ENCODE measurements around the gene CPEB4. TPM values are rescaled to one million over a fixed set of nuclear protein-coding genes. Genes with fewer than 3 reads are reported as not detected.

Gene CPEB4
- total RNA-seq, 1 donor from 2014 or later = 32.4 TPM

- Histone ChIP-seq H3K9ac (ENCODE audit: low read depth in 1 of 3, low read length in 3 of 3) (no peak overlapping the region), H3K36me3 (ENCODE audit: control insufficient read depth in 3 of 3, insufficient read depth in 3 of 3, low read length in 3 of 3) (no peaks in the 10 kb centered on the region), H3K27me3 (ENCODE audit: control insufficient read depth in 3 of 3, insufficient read depth in 3 of 3, low read length in 3 of 3) (no peaks in the 10 kb centered on the region), H3K4me3 (ENCODE audit: low read length in 3 of 3) (no peak overlapping the region), H3K4me1 (ENCODE audit: control insufficient read depth in 3 of 3, insufficient read depth in 3 of 3, low read length in 3 of 3) (peaks cover 0 to 12% (median 0%) of the 10 kb centered on the region in 3 donors), H3K27ac (ENCODE audit: low read depth, low read length) (no peak overlapping the region), H3K9me3 (ENCODE audit: control insufficient read depth in 3 of 3, low read length in 3 of 3) (no peaks in the 10 kb centered on the region)
Measured at GRCh38 chr5:173858670-173859407, 29.3 kb upstream of the CPEB4 start.

DNA sequence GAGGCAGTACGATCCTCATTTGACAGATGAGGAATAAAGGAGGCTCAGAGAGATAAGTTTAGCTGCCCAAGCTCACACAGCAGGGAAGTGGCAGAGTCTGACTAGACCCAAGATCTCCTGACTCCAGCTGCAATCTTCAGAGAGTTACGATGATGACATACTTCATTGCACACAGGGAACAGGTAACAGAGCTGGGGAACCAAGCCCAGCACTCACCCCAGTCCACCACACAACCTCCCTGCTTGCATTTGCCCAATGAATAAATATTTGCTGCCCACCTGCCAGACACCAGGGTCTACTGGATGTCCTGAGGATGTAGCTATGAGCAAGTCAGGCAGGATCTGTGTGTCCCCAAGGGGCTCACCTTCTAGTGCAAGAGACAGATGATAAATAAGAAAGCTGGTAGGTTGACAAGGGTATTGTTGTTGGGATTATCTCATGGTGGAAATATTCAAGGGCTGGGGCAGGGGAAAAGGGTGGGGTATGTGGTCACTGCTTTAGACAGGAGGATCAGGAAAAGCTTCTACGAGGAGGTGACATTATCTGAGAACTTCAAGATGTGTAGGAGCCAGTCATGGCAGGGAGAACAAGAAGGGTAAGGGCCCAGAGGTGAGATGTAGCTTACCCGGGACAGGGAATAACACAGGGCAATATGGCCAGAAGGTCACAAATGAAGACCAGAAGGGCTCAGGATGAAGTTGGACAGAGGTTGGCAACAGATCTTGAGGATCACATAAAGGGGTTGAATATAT is 28.6 kb upstream of the CPEB4 start:
- Histone ChIP-seq H3K4me3 (ENCODE audit: low read length in 3 of 3) (no peak overlapping the region), H3K36me3 (ENCODE audit: control insufficient read depth in 3 of 3, insufficient read depth in 3 of 3, low read length in 3 of 3) (no peaks in the 10 kb centered on the region), H3K9ac (ENCODE audit: low read depth in 1 of 3, low read length in 3 of 3) (no peak overlapping the region), H3K4me1 (ENCODE audit: control insufficient read depth in 3 of 3, insufficient read depth in 3 of 3, low read length in 3 of 3) (peaks cover 0 to 12% (median 0%) of the 10 kb centered on the region in 3 donors), H3K9me3 (ENCODE audit: control insufficient read depth in 3 of 3, low read length in 3 of 3) (no peaks in the 10 kb centered on the region), H3K27ac (ENCODE audit: low read depth, low read length) (no peak overlapping the region), H3K27me3 (ENCODE audit: control insufficient read depth in 3 of 3, insufficient read depth in 3 of 3, low read length in 3 of 3) (no peaks in the 10 kb centered on the region)

DNA sequence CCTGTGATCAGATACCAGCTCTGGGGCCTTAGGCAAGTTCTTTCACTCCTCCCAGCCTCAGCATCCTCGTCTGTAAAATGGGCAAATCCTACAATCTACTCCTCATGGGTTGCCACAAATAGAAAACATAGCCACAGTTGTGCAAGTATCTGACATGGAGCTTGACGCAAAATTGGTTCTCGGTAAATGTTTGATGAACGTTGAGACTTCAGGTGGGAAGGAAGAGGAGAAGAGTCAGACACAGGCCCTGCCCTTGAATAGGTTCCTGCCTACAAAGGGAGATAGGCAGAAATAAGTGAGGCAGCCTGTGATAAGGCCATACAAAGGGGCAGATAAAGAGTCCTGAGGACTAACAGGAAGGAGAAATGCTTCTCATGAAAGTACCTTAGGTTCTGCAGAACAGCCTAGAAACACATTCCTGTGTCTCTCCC is 26.1 kb upstream of the CPEB4 start:
- Histone ChIP-seq H3K9me3 (ENCODE audit: control insufficient read depth in 3 of 3, low read length in 3 of 3) (no peaks in the 10 kb centered on the region), H3K27me3 (ENCODE audit: control insufficient read depth in 3 of 3, insufficient read depth in 3 of 3, low read length in 3 of 3) (no peaks in the 10 kb centered on the region), H3K4me1 (ENCODE audit: control insufficient read depth in 3 of 3, insufficient read depth in 3 of 3, low read length in 3 of 3) (peaks cover 0 to 12% (median 0%) of the 10 kb centered on the region in 3 donors), H3K9ac (ENCODE audit: low read depth in 1 of 3, low read length in 3 of 3) (no peak overlapping the region), H3K27ac (ENCODE audit: low read depth, low read length) (no peak overlapping the region), H3K4me3 (ENCODE audit: low read length in 3 of 3) (no peak overlapping the region), H3K36me3 (ENCODE audit: control insufficient read depth in 3 of 3, insufficient read depth in 3 of 3, low read length in 3 of 3) (no peaks in the 10 kb centered on the region)

DNA sequence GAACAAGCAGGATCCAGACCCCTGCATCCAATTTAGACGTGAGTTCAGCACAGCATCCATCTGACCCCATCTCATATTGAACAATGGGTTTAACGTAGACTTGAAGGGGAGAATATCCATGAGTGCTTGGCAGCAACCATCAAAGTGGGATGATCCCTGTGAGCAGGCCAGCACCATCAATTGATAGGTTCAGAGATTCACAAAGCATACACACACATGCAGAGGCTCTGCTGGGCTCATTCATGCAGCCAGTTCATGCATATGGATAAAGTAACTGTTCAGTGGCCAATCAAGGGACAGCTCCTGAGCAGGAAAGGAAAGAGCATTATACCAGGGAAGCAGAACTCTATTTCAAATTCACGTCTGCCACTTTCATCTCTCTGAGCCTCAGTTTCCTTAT is 24.8 kb upstream of the CPEB4 start:
- H3K36me3 ChIP-seq (ENCODE audit: control insufficient read depth in 3 of 3, insufficient read depth in 3 of 3, low read length in 3 of 3) = no peaks in the 10 kb centered on the region
- H3K27ac ChIP-seq (ENCODE audit: low read depth, low read length) = no peak overlapping the region
- H3K4me3 ChIP-seq (ENCODE audit: low read length in 3 of 3) = no peak overlapping the region
- H3K9me3 ChIP-seq (ENCODE audit: control insufficient read depth in 3 of 3, low read length in 3 of 3) = no peaks in the 10 kb centered on the region
- H3K27me3 ChIP-seq (ENCODE audit: control insufficient read depth in 3 of 3, insufficient read depth in 3 of 3, low read length in 3 of 3) = no peaks in the 10 kb centered on the region
- H3K4me1 ChIP-seq (ENCODE audit: control insufficient read depth in 3 of 3, insufficient read depth in 3 of 3, low read length in 3 of 3) = peaks cover 0 to 12% (median 0%) of the 10 kb centered on the region in 3 donors
- no peak overlapping the region for H3K9ac ChIP-seq (ENCODE audit: low read depth in 1 of 3, low read length in 3 of 3)

GRCh38 chr5:173864126-173865050 is 23.8 kb upstream of the CPEB4 start:
- H3K36me3 ChIP-seq (ENCODE audit: control insufficient read depth in 3 of 3, insufficient read depth in 3 of 3, low read length in 3 of 3) = no peaks in the 10 kb centered on the region
- no peaks in the 10 kb centered on the region for H3K9me3 ChIP-seq (ENCODE audit: control insufficient read depth in 3 of 3, low read length in 3 of 3)
- no peak overlapping the region for H3K4me3 ChIP-seq (ENCODE audit: low read length in 3 of 3)
- no peak overlapping the region for H3K9ac ChIP-seq (ENCODE audit: low read depth in 1 of 3, low read length in 3 of 3)
- H3K4me1 ChIP-seq (ENCODE audit: control insufficient read depth in 3 of 3, insufficient read depth in 3 of 3, low read length in 3 of 3) = peaks cover 0 to 5% (median 0%) of the 10 kb centered on the region in 3 donors
- H3K27me3 ChIP-seq (ENCODE audit: control insufficient read depth in 3 of 3, insufficient read depth in 3 of 3, low read length in 3 of 3) = no peaks in the 10 kb centered on the region
- H3K27ac ChIP-seq (ENCODE audit: low read depth, low read length) = no peak overlapping the region

DNA sequence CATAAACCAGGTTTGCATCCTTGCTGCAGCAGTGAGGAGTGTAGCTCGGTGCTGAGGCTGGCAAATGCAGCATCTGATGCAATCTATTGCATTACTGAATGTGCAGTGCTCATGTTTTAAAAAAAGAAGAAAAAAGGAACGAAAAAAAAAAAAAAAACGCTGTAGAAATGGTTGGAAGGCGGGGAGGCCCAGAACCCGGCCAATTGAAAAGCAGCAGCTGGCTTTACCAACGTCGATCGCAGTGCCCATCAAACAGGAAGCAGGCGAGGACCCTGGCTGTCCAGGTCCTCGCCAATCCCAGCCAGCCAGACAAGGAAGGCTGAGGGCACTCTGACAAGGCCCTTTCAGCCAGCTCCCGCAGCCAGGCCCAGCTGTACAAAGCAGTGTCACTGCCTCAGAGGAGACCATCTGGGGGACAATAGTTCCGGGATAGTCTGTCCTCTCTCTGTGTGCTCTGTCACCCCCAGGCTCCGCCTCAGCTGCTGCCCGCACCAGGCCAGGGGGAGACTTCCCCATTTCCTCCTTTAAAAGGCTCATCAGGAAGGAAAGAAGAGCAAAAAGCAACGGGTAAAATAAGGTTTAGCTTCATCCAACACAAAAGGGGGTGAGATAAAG is 21.8 kb upstream of the CPEB4 start:
- Histone ChIP-seq H3K4me3 (ENCODE audit: low read length in 3 of 3) (no peak overlapping the region), H3K9ac (ENCODE audit: low read depth in 1 of 3, low read length in 3 of 3) (no peak overlapping the region), H3K4me1 (ENCODE audit: control insufficient read depth in 3 of 3, insufficient read depth in 3 of 3, low read length in 3 of 3) (no peaks in the 10 kb centered on the region), H3K27ac (ENCODE audit: low read depth, low read length) (no peak overlapping the region), H3K9me3 (ENCODE audit: control insufficient read depth in 3 of 3, low read length in 3 of 3) (no peaks in the 10 kb centered on the region), H3K36me3 (ENCODE audit: control insufficient read depth in 3 of 3, insufficient read depth in 3 of 3, low read length in 3 of 3) (no peaks in the 10 kb centered on the region), H3K27me3 (ENCODE audit: control insufficient read depth in 3 of 3, insufficient read depth in 3 of 3, low read length in 3 of 3) (no peaks in the 10 kb centered on the region)

DNA sequence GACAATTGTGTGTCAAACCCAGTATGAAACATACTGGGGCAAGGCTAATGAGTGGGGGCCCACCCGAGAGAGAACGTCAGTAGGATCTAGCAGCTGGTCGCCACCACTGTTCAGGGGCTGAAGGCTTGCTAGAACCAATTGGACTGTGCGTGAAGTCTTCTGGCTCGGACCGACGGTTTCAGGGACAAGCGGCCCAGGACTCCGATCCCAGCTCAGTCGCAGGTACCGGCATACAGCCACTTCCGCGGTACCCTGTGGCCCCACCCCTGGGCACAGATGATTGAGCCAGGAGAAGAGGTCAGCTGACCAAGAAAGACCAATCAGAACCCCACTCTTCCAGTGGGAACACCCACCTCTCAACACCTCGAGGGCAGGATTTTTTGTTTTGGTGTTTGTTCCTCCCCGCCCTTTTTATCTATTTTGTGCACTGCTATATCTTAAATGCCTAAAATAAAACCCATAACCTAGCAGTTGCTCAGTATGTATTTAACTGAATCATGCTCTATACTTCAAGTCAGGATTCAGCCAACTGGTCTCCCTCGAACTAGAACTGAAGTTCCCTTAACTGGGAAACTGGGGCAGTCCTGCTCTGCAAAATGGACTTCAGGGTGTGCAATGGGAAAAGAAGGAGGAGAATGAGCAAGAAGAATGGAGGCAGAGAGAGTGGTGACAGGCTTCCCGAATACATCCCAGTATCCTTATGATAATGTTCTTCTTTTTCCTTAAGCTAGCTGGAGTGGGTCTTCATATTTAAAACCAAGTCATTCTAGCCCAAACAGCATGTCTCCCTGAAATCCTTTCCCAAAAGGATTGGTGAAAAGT is 21.1 kb upstream of the CPEB4 start:
- Histone ChIP-seq H3K9ac (ENCODE audit: low read depth in 1 of 3, low read length in 3 of 3) (no peak overlapping the region), H3K4me1 (ENCODE audit: control insufficient read depth in 3 of 3, insufficient read depth in 3 of 3, low read length in 3 of 3) (no peaks in the 10 kb centered on the region), H3K27ac (ENCODE audit: low read depth, low read length) (no peak overlapping the region)

DNA sequence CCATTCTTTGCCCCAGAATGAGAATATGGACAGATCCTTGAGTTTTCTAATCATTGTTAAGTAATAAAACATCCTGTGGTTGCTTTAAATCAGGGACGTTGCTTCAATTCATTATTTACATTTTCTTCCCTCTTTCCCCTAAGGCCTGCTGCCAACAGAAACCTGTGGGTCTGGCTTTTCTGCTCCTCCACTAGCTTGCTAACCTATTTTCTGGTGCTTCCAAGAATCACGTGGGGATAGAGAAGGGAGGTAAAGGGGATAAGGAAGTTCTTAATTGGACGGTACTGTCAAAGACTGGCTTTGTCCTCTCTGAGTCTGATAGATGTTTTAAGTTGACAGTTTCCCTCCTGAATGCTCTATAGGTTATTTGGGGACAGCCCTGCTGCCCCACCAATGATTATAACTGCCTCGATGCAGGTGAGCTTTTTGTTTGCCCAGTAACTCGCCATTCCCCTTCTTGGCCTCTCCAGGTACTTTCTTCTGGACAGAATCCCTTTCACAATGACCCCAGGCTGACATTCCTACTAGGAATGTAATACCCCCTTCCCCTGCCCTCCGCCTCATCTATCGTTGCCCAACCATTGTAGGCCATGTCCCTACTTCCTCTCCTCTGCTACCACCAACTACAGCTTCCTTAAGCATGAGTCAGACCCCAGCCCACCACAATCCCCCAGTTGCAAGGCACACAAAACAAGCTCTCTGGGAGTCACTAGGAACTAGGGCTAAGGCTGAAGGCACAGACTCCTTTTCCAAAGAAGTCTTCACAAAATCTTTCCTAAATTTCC is 19.9 kb upstream of the CPEB4 start:
- Histone ChIP-seq H3K9me3 (ENCODE audit: control insufficient read depth in 3 of 3, low read length in 3 of 3) (no peaks in the 10 kb centered on the region), H3K36me3 (ENCODE audit: control insufficient read depth in 3 of 3, insufficient read depth in 3 of 3, low read length in 3 of 3) (no peaks in the 10 kb centered on the region), H3K4me3 (ENCODE audit: low read length in 3 of 3) (no peak overlapping the region), H3K9ac (ENCODE audit: low read depth in 1 of 3, low read length in 3 of 3) (no peak overlapping the region), H3K27me3 (ENCODE audit: control insufficient read depth in 3 of 3, insufficient read depth in 3 of 3, low read length in 3 of 3) (no peaks in the 10 kb centered on the region), H3K4me1 (ENCODE audit: control insufficient read depth in 3 of 3, insufficient read depth in 3 of 3, low read length in 3 of 3) (peaks cover 0 to 5% (median 4%) of the 10 kb centered on the region in 3 donors), H3K27ac (ENCODE audit: low read depth, low read length) (no peak overlapping the region)

More for the DNA sequence above, 21.1 kb upstream of the CPEB4 start:
- H3K27me3 ChIP-seq (ENCODE audit: control insufficient read depth in 3 of 3, insufficient read depth in 3 of 3, low read length in 3 of 3) = no peaks in the 10 kb centered on the region
- no peaks in the 10 kb centered on the region for H3K36me3 ChIP-seq (ENCODE audit: control insufficient read depth in 3 of 3, insufficient read depth in 3 of 3, low read length in 3 of 3)
- H3K9me3 ChIP-seq (ENCODE audit: control insufficient read depth in 3 of 3, low read length in 3 of 3) = no peaks in the 10 kb centered on the region
- H3K4me3 ChIP-seq (ENCODE audit: low read length in 3 of 3) = no peak overlapping the region
